GM19025 (cell line): ENCODE measurements around the gene TVP23A.
A peak's percentile ranks its signal among the peaks of the same experiment; 100 is the strongest.
"Not testable (repeated sequence)": the region's sequence is repeated elsewhere in the genome, so short reads cannot be mapped to it uniquely, and the experiment has no call there.

Experiments
- ATAC-seq: cut with Tn5 transposase; IDR thresholded peaks from one replicate; pipeline ENCODE4 v1.9.1; 2021; ENCODE audit warnings: mild to moderate bottlenecking, low read depth, moderate library complexity; ENCODE audit not compliant: unreplicated experiment

TVP23A gene

DNA sequence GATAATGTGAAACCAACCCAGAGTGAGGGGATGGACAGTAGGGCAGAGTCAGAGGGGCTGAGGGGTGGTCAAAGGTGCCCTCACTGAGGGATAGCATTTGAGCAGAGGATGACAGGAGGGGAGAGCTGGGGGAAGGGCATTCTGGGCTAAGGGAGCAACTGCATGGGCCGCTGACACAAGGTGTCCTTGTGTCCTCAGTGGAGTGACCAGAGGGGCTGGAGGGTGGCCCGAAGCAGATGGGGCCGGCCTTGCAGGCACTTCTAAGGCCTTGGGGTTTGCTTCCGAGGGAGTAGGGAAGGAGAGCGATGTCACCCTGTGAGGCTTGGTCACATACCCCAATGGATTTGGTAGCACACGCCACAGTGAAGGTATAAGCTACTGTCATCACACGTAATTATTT, 64.9 kb downstream of the TVP23A start:
- ATAC-seq: no peak

DNA sequence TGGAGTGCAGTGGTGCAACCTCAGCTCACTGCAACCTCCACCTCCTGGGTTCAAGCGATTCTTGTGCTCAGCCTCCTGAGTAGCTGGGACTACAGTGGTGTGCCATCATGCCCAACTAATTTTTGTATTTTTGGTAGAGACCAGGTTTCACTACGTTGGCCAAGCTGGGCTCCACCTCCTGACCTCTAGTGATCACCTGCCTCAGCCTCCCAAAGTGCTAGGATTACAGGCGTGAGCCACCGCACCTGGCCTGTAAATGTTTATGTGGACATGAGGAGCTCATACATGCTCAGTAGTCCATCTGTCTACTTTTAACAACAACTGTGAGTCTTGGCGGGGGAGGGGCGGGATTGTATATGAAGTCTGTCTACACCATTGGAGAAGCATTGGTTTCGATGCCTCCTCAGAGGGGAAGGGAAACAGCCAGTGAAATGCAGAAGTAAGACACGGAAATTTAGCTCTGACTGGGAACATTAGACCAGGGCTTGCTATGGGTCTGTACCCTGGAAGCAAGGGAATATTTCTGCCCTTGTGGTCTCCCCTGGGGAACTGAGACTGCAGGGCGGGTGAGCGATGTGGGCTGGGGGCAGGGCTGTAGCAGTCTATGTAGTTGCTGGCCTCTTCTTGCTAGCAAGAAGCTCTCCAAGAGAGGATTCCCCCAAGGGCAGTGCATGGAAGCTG, 65.6 kb downstream of the TVP23A start:
- ATAC-seq: no peak

DNA sequence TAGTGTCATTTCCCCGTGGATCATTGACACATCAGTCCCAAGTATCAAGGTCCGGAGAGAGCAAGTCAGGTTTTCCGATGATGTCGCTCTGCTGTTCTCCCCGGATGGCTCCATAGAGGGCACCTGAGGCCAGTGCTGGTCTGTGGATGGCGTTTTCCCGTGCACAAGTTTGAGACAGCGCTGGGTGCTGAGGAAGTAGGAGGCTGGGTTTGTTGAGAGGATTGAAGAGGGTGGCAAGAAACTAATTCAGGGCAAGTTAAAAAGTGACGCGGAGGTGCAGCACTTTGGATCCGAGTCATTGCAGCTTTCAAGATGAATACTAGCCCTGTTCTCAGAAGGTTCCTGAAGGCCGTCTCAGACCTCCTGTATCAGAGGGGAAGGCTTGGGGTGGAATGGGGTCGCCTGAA, 67.3 kb downstream of the TVP23A start:
- ATAC-seq: peak; percentile 41

DNA sequence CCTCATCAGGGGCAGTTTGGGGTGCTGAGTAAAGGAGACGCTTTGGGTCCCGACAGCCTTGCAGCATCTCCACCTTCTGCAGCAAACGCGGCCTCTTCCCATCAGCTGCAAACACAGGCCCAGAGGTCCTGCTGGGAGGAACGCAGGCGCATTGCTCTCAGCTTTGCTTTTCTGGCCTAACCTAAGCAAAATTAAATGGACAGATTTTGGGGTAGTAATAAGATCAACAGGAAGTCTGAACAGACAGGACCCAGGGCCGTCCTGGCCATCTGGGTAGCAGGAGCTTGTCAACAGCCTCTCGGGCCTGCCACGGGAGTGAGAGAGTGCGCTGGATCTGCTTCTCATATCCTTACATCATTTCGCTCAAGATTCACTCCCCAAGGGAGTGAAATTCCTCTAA, 67.8 kb downstream of the TVP23A start:
- no peak for ATAC-seq

DNA sequence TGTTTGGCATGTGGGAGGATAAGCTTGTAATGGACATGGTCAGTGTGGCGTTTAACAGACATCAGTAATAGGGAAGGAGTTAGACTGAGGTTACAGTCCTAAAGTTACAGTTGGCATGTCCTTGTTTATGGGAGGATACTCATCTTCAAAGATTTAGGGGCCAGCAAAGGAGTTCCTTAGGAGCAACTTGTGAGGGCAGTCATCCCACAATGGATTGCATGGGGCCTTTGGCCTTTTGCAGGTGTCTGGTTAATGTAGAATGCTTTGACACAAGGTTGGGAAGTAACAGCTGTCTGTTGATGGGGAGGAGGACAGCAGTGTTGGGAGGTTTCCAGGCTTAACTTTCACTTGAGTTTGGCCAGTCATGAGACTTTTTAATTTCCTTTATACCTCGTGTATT, 72.8 kb downstream of the TVP23A start:
- ATAC-seq: no peak

DNA sequence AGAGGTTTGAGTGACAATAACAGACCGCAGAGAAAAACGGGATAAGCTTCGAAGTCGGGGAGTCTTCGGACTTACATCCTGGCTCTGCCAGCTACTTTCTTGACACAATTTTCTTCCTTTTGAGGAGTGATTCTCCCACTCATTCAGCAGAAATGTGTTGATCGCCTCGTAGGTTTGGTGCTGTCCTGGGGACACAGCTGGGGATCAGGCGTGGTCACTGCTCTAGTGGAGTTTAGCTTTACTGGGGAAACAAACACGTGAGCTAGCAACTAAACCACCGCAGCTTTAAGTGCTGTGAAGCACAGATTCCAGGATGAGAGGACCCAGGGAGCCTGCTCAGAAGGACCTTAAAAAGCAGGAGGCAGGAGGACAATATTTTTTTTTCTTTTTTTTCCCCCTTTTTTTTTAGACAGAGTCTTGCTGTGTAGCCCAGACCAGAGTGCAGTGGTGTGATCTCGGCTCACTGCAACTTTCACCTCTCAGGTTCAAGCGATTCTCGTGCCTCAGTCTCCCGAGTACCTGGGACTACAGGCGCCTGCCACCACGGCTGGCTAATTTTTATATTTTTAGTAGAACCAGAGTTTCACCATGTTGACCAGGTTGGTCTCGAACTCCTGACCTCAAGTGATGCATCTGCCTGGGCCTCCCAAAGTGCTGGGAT, 74.1 kb downstream of the TVP23A start:
- ATAC-seq: no peak

DNA sequence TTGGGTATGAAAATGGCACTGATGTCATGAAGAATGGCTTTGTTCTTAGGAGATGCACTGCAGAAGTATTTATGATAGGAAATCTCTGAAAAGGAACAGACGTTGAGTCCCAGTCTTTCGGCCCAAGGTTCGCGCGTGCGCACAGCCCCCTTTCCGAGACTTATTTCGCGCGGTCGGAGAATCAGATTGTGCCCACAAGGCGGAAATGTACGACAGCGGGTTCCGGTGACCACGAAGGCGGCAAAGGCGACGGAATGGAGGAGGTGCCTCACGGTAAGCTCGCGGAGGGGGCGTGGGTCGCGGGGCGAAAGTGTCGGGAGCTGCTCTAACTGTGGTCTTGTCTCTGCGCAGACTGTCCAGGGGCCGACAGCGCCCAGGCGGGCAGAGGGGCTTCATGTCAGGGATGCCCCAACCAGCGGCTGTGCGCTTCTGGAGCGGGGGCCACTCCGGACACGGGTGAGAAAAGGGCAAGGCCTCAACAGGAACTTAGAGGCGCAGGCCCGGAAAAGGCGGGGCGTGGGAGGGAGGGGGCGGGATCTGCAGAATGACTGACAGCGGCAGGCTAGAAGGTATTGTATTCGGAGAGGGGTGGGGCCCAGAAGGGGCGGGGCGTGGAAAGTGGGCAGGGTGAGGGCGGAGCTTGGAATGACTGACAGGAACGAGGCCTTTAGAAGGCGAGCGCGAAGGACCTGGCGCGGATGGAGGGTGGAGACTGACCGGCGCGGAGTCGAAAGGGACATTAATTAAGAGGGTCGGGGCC, 74.8 kb downstream of the TVP23A start, which contains the start of gene NUBP1:
Gene NUBP1 (plus strand): TSS at position 233 of the 760 bp plus-strand sequence. CDS start 22 bp downstream, at position 255.
- peak; percentile 82 for ATAC-seq

DNA sequence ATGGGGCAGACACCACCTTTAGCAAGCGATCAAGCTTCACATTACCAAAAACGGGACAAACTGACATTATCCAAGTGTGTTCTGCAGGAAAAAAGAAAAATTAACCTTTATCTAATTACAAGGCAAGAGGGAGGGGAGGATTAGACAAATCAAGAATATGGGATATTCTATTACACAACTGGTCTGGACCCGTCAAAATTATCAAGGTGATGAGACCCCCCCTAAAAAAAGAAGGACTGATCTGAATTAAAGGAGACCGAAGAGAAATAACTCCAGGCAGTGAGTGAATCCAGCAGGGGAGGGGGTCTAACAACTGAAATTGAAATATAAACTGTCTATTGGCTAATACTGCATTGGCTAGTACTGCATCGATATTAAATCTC, 75.4 kb downstream of the TVP23A start:
- ATAC-seq: no peak

DNA sequence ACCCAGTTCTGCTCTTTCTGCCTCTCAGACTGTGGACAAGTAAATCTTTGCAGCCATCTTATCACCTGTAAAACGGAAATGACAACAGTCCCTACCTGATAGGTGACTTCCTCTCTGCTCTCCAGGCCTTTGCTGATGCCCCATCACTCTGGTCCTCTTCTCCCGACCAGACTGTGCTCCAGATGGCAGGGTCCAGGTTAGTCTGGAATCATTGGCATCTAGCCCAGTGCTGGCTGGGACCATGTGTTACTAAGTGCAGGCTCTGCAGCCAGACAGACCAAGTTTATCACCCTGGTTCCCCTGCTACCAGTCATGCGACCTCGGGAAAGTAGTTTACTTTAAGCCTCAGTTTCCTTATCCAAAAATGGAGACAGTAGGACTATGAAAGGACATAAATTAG, 76.8 kb downstream of the TVP23A start:
- ATAC-seq: no peak

DNA sequence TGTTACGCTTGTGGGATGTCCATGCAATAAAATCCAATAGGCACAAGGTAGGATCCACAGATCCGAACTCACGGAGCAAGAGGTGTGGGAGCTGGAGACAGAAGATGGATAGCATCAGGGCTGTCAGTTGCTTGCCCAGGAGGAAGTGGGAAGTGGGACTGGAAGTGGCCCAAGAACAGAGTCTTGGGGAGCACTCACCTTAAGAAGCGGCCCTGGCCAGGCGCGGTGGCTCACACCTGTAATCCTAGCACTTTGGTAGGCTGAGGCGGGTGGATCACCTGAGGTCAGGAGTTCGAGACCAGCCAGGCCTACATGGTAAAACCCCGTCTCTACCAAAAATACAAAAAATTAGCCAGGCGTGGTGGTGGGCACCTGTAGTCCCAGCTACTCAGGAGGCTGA, 77.3 kb downstream of the TVP23A start:
- ATAC-seq: not testable (repeated sequence)

DNA sequence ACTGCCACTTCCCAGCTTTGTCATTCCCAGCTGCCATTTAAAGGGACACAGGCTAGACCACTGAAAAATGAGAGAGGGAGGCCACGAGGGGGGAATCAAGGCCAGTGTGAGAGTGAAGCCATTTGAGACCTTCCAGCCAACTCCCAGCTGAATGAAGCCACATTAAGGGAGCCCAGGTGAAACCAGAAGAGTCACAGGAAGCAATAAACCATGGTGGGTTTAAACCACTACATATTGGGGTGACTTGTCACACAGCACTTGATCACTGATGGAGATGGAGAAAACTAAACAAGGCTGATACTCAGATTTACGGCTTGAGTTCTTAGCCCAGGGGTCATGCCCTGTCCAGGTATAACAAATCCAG, 77.8 kb downstream of the TVP23A start:
- ATAC-seq: no peak

DNA sequence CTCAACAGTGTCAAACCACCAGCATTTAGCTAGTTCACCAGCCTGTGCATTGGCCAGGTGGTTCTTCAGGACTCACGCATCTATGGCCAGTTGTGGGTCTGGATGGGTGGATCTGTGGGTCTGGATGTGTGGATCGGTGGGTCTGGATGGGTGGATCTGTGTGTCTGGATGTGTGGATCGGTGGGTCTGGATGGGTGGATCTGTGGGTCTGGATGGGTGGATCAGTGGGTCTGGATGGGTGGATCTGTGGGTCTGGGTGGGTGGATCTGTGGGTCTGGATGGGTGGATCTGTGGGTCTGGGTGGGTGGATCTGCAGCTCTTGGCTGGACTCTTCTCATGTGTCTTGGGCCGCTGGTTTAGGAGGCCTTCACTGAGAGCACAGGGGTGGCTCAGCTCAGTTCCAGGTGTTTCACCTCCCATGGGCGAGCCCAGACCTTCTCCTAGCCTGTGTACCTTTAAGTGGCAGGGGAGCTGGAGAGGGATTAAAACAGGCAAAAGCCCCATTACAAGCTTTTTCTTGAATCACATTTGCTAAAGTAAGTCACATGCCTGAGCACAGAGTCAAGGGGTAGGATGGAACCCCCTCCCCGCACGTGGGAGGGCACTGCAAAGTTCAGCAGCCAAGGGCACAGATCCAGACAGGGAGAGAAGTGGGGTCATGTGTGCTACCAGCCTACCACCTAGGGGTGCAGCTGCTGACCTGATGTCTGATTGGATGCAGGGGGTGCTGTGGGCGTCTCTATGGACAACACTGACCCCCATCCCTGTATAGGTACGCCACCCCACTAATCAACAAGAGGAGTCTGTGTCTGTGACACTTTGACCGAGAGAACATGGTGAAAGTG, 78.4 kb downstream of the TVP23A start:
- ATAC-seq: no peak

DNA sequence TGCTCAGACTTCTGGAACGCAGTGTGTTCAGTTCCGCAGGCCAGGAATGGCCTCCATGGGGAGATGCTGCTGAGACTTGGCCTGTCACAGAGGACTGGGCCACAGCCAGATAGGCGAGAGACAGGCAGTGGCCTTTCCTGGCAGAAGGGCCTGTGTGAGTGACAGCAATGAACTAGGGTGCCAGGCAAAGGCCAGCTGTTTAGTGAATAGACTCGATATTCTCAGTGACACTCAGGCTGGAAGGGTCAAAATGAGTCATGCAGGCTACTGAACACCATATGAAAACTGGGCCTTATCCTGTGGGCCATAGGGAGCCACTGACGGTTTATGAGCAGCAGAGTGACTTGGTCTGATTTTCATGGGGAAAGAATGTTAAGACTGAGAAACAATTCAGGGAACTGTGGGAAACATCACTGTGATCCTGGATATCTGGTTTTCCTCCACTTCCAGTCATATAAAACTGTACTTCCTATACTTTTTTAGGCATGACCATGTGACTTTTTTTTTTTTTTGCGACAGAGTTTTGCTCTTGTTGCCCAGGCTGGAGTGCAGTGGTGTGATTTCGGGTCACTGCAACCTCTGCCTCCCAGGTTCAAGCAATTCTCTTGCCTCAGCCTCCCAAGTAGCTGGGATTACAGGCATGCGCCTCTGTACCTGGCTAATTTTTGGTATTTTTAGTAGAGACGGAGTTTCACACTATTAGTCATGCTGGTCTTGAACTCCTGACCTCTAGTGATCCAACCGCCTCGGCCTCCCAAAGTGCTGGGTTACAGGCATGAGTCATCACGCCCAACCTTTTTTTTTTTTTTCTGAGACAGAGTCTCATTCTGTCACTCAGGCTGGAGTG, 80.1 kb downstream of the TVP23A start:
- ATAC-seq: peak; percentile 67

DNA sequence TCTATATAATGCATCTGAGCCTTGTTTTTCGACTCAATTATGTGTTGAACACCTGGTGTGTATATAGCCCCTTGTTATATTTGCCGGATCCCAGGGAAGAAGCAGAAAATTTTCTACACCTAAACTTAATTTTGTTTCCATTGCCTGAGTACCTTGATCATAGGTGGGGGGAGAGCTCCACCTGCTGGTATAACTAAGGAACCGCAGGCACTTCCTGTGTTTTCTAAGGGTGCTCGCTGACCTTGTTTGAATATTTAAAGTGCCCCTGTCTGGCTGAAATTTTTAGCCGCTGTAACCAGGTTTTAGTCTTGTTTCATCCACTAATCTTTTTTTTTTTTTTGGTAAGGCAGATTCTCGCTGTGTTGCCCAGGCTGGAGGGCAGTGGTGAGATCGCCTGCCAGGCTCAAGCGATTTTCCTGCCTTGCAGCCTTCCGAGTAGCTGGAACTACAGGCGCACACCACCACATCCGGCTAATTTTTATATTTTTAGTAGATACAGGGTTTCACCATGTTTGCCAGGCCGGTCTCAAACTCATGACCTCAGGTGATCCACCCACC, 81.4 kb downstream of the TVP23A start:
- no peak for ATAC-seq

DNA sequence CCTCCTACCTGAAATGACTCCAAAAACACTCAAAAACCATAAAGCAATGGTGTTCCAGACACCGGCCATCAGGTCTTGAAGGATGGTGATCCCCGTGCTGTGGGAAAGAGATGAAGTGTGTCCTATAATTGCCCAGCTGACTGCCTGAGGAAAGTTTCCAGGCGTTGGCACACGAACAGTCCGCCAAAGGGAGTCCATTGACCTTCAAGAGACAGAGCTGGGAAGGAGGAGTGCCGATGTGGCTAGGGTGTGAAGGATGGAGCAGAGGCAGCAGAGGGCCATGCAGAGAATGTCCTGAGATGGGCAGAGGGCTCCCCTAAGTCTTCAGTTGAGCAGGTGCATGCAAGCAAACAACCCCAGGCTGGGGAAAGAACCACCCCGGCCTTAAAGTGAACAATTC, 86.8 kb downstream of the TVP23A start:
- ATAC-seq: no peak

DNA sequence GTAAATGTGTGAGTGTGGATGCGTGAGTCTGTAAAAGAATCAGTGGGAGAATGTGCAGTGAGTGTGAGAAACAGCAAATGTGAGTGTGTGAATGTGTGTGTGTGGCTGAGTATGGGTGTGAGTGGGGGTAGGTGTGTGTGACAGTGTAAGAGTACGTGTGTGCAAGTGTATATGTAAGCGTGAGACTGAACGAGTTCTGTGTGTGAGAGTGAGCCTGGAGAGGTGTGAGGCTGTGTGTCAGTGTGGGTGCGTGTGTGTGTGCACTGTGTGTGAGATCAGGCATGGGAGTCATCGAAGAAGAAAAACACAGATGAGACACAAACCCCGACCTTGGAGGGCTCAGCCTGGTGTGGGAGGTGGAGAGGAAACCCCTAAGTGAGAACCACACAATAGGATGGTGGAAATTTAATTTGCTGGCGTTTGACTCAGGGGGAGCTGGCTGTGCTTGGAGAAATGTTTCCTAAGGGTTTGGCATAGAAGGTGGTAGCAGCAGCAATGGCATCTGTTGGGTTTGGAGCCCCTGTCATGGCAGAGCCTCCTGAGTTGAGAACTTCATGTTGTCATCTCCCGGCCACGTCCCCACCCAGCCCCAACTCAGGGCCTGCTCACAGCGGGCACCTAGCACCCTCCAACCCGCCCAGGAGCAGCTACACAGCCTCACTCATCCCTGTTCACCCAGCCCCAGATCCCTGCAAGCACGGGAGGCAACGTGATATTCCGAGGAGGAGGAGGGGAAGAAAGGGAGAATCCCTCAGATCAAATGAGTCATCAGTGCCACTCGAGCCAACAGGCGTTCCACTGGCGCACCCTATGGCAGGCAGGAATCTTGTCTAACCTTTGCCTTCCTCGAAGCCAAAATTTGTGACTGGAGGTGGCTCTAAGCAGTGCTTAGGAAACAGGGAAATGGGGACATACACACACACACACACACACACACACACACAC, 89.2 kb downstream of the TVP23A start:
- no peak for ATAC-seq

DNA sequence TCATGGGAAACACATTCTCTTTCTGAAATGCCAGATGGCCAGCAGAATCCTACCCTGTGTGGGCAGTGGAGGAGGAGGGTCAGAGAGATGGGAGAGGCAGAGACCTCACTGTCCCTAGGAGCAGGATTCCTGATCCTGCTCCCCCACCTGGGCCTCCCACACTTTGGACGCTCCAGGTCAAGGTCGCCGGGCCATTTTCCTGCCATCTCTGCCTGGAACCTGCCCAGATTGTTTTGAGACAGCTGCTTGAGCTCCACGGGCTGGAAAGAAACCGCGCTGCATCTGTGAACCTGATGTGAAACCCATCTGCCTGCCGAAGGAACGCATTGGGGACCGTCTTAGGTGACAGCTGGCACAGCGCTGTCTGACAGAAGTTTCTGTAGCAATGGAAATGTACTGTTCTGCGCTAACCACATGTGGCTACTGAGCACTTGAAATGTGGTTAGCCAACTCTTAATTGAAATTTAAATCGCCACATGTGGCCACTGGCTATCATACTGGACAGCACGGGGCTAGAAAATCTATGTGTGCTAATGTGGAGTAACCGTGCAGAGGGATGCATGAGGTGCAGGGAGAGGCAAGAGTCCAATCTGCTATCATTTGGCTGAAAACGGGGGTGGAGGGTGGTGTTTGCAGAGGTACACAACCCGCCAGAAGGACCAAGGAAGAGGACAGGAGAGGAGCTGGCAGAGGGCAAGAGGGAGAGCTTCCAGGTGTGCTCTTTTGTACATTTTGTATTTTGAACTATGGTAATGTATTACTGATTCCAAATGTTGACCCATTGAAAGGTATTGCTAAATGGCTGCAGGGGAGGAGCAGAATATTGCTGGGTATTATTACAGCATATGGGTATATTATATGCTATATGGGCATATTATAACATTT, 90.3 kb downstream of the TVP23A start:
- ATAC-seq: no peak
